HG02938 (cell line): Measurements from ENCODE around the gene SFXN4.
A peak's percentile ranks its signal among the peaks of the same experiment; 100 is the strongest.
"Not testable (repeated sequence)": the region's sequence is repeated elsewhere in the genome, so short reads cannot be mapped to it uniquely, and the experiment has no call there.

Experiments
- ATAC-seq: cut with Tn5 transposase; IDR thresholded peaks from one replicate; pipeline ENCODE4 v1.9.1; 2021; ENCODE audit warnings: mild to moderate bottlenecking, moderate library complexity; ENCODE audit not compliant: unreplicated experiment

The SFXN4 gene

DNA sequence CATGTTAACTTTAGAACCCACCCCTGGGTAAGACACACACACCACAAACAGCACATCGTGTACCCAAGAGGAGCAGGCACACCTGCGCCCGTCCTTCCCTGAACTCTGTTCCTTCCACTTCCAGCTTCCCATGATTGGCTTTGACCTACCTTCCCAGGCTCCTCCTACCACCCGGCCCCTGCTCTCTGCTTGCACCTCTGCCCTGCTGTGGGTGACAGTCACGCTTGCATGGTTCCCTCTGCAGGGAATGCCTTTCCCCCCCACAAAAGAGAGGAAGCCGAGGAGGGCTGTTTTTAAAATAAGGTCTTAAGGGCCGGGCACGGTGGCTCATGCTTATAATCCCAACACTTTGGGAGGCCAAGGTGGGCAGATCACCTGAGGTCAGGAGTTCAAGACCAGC, 16.4 kb downstream of the SFXN4 start:
- no peak for ATAC-seq

DNA sequence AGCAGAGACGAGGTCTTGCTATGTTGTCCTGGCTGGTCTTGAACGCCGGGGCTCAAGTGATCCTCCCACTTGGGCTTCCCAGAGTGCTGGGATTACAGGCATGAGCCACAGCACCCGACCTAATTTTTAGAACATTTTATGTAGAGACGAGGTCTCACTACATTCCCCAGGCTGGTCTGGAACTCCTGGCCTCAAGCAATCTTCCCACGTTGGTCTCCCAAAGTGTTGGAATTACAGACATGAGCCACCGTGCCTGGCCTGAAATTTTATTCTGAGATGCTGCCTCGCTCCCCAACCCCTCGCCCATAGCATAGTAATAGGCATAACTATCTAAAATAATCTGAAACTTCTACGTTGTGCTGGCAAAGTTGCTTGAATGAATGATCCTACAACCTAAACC, 21.9 kb downstream of the SFXN4 start:
- ATAC-seq = no peak

DNA sequence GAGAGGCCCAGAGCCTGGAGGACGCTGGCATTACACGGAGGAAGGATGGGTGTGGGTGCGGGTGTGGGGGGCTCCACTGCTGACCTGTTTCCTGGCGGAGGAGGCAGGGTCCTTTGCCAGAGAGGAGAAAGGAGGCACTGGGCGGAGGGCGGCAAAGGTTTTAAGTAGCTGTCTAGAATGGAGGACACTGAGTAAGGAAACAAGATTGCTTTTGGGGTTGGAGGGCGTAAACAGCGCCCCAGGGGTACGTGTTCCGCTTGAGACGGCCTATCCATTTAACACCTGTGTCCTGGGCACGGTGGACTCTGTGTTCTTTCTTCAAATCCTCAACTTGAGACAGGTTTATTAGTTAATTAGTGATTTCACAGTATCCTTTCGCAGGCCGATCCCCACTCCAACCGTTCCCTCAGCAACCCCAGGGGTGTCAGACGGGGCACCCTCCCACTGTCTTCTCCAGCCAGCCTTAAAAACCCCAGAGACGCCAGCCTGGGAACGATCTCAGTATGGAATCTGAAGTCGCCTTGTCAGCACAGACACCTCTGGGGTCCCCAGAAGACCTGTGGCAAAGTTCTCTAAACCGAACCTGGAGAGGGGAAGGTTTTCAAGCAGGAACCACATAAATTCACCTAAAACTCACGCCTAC, 24.8 kb downstream of the SFXN4 start:
- no peak for ATAC-seq

DNA sequence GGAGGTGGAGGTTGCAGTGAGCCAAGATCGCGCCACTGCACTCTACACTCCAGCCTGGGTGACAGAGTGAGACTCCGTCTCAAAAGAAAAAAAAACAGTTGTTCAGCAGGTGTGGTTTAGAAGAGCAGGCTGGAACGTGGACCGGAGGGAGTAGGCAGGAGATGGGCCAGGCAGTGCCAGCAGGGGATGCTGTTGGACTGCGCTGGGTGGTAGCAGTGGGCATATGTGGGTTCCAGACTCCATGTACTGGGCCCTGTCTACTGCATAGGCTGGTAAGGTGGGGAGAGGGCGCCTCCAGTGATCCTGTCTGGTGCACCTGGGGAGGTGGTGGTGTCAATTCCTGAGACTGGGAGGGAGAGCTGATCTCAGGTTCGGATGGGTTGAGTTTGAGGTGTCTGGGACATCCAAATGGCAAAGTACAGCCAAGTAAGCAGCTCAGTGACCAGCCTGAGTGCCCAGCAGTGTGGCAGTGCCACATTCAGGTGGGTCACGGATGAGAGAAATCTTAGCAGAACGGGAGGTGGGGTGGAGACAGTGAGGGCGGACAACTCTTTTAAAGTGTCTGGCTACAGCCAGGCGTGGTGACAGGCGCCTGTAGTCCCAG, 25.9 kb downstream of the SFXN4 start:
- no peak for ATAC-seq

DNA sequence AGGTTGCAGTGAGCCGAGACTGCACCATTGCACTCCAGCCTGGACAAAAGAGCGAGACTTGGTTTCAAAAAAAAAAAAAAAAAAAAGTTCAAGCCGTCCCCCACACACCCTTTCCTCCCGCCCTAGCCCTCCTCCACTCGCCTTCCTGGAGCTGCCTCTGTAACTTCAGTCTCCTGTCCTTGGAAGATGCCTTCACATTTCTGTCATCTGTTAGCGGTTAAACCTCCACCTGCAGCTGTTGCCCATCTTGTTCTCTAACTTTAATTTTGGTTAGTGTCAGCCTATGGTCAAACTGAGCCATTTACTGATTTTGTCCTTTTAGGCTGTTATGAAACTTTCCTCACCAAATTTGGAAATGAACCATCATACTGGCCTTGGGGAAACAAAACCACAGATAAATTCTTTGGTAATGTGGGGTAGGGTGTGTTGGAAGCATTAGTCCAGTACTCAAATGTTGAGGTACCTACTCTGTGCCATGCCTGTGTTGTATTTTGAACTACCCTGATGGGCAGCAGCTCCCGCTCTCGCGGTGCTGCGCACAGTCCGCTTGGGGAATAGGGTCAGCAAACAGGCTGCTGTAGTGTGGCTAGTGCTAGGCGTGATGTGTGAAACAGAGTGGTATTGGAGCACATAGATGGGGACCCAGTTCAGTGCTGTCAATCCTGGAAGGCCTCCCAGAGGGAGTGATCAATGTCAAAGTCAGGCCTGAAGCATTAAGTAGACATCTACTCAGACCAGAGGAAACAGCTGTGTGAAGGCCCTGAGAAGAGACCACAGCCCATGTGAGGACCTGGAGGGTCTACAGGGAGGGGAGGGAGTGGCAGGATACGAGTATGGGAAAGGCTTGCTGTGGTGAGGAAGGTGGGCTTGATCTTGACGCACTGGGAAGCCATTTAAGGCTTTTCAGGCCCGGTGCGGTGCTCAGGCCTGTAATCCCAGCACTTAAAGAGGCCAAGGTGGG, 26.9 kb downstream of the SFXN4 start:
- no peak for ATAC-seq

DNA sequence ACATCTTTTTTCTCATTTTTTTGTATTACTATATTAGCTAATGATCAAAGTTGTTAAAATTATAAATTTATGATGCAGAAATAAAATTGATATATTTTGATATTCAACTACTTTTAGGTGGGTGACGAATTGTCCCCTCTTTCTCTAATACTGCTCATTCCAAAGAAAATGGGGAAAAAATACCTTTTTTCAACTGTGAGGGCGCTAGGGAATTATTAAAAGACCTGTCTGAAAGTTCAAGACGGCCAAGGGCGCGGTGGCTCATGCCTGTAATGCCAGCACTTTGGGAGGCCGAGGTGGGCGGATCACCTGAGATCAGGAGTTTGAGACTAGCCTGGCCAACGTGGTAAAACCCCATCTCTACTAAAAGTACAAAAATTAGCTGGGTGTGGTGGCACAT, 27.6 kb downstream of the SFXN4 start:
- ATAC-seq = not testable (repeated sequence)

DNA sequence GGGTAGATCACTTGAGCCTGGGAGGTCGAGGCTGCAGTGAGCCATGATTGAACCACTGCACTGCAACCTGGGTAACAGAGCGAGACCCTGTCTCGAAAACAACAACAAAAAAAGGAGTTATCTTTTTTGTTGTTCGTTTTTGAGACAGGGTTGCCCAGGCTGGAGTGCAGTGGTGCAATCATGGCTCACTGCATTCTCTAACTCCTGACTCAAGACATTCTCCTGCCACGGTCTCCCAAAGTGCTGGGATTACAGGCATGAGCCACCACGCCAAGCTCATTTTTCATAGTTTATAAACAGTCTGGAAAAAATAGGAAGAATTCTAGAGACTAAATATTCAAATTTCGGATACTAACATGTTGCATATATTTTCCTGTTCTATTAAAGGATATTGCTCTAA, 29.4 kb downstream of the SFXN4 start:
- ATAC-seq = no peak

DNA sequence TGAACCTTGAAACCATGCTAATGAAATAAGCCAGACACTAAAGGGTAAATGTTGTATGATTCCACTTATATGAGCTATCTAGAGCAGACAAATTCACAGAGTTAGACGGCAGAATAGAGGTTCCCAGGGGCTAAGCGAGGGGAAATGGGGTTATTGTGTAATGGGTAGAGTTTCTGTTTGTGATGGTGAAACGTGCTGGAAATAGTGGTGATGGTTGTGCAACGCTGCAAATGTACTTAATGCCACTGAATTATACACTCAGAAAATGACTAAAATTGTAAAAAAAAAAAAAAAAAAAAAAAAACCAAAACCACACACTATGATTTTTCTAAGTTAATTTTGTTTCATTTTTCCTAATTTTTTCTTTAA, 30.0 kb downstream of the SFXN4 start:
- ATAC-seq = no peak

DNA sequence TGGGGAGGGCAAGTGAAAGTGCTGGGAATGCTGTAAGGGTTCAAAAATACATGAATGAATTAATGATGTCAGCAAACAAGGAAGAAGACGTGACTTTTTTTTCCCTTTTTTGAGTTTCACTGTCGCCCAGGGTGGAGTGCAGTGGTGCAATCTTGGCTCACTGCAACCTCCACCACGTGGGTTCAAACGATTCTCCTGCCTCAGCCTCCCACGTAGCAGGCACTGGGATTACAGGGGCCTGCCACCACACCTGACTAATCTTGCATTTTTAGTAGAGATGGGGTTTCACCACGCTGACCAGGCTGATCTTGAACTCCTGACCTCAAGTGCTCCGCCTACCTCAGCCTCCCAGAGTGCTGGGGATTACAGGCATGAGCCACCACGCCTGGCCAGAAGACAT, 31.6 kb downstream of the SFXN4 start:
- no peak for ATAC-seq

DNA sequence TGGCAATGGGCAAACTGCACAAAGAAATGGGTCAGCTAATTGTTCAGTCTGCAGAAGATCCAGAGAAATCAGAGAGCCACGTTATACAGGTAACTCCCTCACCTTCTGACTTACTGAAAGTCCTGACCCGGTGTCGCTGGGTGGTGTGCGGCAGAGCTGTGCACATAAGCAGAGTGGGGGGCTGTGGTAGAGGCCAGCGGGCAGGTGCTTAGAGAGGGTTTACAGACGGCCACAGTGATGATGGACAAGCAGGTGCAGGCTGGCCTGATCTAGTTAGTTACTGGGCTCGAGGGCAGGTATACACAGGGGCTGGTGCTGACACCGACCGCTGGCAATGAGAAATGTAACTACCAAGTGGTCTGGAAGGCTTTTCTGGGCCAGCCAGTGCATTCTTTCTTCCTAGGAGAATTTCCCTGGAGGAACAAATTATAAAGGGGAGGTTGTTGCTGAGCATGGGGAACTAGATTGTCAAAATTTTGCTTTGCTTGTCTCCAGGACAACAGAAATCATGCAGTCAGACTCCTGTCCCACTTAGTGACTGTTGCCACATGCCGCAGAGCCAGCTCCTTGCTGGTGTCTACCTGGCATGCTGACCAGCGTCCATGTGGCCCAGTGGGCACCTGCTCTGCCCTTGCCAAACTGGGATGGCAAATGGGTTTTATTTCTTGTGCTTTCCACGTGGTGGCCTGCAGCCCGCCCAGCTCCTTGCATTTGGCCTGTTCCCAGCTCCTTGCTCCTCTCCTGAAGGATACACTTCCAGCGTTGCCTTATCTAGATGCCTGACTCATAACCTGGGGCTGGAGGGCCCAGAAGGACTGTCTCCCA, 32.8 kb downstream of the SFXN4 start:
- ATAC-seq = no peak

DNA sequence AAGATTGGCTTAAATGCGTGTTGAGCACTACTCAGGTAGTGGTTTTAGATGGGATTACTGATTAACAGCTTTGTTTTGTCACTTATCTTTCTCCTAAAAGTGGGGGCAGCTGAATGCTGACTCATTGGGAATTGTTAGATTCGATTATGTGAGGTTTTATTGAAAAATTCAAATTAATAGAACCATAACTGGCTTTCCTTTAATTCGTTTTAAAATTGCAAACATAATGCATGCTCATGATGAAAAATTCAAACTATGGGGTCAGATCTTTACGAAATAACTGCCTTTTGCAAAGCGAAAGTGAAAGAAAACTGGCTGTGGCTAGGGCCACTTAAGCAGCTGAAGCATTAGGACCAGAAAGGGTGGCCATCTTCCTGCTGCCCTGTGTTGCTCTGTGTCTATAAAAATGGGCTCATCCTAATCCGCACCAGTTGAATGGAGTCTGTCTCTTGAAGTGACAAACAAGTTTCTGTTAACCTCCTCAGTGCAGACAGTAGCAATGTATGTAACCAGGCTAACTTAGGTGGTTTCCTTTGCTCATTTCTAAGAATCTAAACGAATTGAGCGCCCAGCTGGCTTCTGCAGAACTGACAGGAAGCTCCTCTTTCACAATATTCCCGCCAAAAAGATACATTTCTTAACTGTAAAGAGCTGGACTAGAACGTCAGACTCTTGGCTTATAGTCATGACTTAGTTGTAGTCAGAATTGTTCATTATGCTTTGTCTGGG, 33.8 kb downstream of the SFXN4 start:
- peak; percentile 48 for ATAC-seq

DNA sequence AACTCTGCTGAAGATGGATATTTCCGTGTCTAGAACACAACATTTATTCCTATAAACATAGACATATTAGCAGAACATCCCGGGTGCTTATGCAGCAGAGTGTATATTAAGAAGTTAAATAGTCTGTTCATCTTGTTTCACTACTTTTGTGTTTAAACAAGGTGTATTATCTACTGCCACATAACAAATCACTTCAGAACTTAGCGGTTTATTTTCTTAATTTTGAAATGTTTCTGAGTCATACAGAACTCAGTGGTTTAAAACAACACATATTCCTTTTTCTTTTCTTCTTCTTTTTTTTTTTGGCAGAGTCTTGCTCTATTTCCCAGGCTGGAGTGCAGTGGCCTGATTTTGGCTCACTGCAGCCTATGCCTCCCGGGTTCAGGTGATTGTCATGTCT, 35.8 kb downstream of the SFXN4 start:
- ATAC-seq = no peak

DNA sequence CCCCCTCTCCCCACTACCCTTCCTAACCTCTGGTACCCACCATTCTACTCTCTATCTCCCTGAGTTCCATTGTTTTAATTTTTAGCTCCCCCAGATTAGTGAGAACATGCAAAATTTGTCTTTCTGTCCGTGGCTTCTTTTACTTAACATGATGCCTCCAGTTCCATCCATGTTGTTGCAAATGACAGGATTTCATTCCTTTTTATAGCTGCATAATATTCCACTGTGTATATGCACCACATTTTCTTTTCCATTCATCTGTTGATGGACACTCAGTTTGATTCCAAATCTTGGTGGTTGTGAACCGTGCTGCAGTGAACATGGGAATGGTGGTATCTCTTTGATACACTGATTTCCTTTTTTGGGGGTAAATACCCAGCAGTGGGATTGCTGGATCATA, 39.6 kb downstream of the SFXN4 start:
- ATAC-seq = no peak

DNA sequence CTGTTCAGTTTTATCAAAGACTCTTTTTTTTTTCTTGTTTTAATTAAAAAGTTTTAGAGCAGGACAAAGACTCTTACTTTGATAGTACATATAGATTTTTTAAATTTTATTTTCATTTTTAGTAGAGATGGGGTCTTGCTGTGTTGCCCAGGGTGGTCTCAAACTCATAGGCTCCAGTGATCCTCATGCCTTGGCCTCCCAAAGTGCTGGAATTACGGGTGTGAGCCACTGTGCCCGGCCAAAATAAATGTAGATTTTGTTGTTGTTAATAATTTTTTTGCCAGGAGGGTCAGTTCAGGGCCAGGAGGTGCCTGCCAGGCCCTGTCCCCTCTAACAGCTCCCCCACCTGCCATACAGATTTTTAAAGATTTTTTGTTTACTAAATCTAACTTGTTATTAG, 44.6 kb downstream of the SFXN4 start:
- no peak for ATAC-seq

DNA sequence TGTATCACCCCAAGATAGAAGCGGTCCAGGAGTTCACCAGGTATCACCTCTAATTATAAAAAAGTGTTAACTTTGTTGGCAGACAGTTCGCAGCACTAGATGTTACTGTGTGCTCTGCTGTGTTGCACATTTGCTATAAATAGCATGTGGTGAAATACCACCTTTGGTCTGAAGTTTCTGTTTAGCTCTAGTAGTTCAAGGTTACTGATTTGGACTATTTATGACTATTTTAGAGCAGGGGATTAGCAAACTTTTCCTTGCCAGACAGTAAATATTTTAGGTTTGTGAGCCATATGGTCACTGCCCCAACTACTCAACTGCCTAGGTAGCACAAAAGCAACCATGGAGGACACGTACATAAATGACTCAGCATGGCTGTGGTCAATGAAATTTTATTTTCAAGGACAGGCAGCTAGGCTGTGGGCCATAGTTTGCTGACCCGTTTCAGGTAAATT, 45.1 kb downstream of the SFXN4 start:
- ATAC-seq = peak; percentile 88

DNA sequence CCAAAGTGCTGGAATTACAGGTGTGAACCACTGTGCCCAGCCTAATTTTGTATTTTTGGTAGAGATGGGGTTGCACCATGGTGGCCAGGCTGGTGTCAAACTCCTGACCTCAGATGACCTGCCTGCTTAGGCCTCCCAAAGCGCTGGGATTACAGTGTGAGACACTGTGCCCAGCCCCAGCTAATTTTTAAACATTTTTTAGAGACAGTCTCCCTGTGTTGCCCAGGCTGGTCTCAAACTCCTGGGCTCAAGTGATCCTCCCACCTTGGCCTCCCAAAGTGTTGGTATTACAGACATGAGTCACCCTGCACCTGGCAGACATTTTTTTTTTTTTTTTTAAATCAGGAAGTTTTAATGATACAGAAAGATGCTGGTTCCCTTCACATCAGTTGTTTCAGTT, 46.1 kb downstream of the SFXN4 start:
- ATAC-seq = no peak

DNA sequence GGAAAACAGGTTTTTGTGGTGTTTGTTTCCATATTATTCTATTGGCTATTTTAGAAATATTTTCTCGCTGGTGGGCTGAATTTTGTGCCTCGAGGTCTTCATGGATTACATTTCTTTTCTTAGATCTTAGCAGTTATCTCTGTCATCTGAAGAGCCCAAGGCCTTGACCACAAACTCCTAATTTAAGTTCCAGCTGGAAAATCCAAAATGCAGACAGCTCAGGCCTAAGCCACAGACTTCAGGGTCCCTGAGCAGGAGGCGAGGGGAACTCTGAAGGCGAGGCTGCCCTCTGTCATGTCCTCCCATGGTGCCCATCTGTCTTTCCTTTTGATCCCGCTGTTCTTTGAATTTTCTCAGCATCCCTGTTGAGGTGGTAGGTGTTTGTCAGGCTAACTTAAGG, 47.3 kb downstream of the SFXN4 start:
- no peak for ATAC-seq

DNA sequence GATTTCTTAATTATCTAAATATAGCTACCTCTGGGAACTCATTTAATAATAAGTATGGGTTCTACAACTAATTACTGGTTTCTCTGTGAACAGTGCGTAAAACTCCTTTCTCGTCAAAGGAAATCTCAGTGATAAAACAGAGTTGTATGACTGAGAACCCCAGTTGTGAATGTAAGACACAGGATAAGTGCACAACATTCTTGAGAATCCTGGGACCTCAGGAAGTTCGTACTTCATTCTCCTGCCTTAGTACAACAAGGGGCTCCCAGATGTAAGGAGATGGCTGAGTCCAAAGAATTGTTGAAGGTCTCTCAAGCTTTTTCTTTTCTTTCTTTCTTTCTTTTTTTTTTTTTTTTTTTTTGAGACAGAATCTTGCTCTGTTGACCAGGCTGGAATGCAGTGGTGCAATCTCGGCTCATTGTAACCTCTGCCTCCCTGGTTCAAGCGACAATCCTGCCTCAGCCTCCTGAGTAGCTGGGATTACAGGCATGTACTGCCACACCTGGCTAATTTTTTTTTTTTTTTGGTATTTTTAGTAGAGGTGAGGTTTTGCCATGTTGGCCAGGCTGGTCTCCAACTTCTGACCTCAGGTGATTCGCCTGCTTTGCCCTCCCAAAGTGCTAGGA, 49.1 kb downstream of the SFXN4 start:
- ATAC-seq = no peak

DNA sequence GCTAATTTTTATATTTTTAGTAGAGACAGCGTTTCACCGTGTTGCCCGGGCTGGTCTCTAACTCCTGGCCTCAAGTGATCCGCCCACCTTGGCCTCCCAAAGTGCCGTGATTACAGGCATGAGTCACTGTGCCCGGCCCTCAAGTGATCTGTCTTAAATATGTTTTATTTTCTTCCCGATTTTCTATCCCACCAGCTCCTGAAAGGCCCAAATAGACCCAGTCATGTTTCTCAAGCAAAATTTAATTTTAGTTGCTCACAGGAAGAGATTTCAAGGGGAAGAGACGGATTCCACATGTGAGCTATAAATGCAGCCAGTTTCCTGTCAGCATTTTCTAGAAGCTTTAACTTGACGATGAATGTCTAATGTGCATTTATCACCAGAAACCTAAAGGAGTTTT, 49.6 kb downstream of the SFXN4 start:
- ATAC-seq = no peak
